Small intestine (tissue), 7 donors: ENCODE data around the gene INF2. TPM values are rescaled to one million over a fixed set of nuclear protein-coding genes. Genes with fewer than 3 reads are reported as not detected.
"Not testable (repeated sequence)": the region's sequence is repeated elsewhere in the genome, so short reads cannot be mapped to it uniquely, and the experiment has no call there.

ENCODE experiments used
- DNase-seq, 2 donors: peaks; one replicate each; pipeline versions ENCODE4 v3.0.0 to v3.0.0-alpha.2; 2013
- FAIRE-seq: peaks from 2 replicates; lab custom pipeline; 2012; peaks lifted over from hg19 to GRCh38; lab: Jason Lieb, UNC
- H3K27ac ChIP-seq, 3 donors: one replicate each; pipeline ENCODE4 v1.5.1; 2013; ENCODE audit warnings: low read length in 2 of 3, mild to moderate bottlenecking in 2 of 3, control low read depth in 1 of 3, inconsistent platforms in 1 of 3, low read depth in 1 of 3, moderate library complexity in 1 of 3
- H3K27me3 ChIP-seq, 3 donors: one replicate each; pipeline ENCODE4 v1.6.1; 2013; ENCODE audit warnings: low read length in 3 of 3, inconsistent platforms in 1 of 3; ENCODE audit not compliant: control insufficient read depth in 3 of 3, insufficient read depth in 3 of 3
- H3K36me3 ChIP-seq, 3 donors: one replicate each; pipeline ENCODE4 v1.6.1; 2013; ENCODE audit warnings: low read length in 3 of 3, inconsistent platforms in 1 of 3, low read depth in 1 of 3, mild to moderate bottlenecking in 1 of 3, moderate library complexity in 1 of 3; ENCODE audit not compliant: control insufficient read depth in 3 of 3, insufficient read depth in 2 of 3
- H3K4me1 ChIP-seq, 3 donors: one replicate each; pipeline ENCODE4 v1.6.1; 2013; ENCODE audit warnings: low read length in 2 of 3, inconsistent platforms in 1 of 3, low read depth in 1 of 3, mild to moderate bottlenecking in 1 of 3, moderate library complexity in 1 of 3; ENCODE audit not compliant: control insufficient read depth in 3 of 3, insufficient read depth in 2 of 3
- H3K4me3 ChIP-seq, 3 donors: one replicate each; pipeline ENCODE4 v1.5.1; 2013; ENCODE audit warnings: low read length in 3 of 3, control low read depth in 1 of 3, inconsistent platforms in 1 of 3, low read depth in 1 of 3, mild to moderate bottlenecking in 1 of 3, moderate library complexity in 1 of 3
- H3K9me3 ChIP-seq, 2 donors: one replicate each; pipeline ENCODE4 v1.6.1; 2013; ENCODE audit warnings: low read depth in 1 of 2, low read length in 1 of 2; ENCODE audit not compliant: control insufficient read depth in 2 of 2, insufficient read depth in 1 of 2
- WGBS, 3 donors: extraction: QIAGEN DNeasy Blood & Tissue Kit; methylation state at CpG; one replicate each; pipeline ENCODE4 v1.1.7; 2013; 5-methylcytosine and 5-hydroxymethylcytosine counted together
- polyA plus RNA-seq, 4 donors: library from polyadenylated mRNA; stranded (reverse) in 3 of 4; unstranded in 1 of 4; fragments of 200-250 nt in 3 of 4; fragments of 120-200 nt in 1 of 4; gene quantifications; one replicate each; pipeline versions ENCODE4 v1.2.1 to v1.2.3, GENCODE V29; 2013
- donor health status: healthy with polysubstance abuse.
- donor health status: control.
- donor health status: control.
- donor health status: Bipolar disorder and iron deficiency.
- donor health status: healthy.

INF2 gene
- polyA plus RNA-seq, 4 donors, result 62.6 to 364 (median 197) TPM

- H3K4me1 ChIP-seq, result peaks cover 14 to 48% (median 14%) of the 10 kb centered on the region in 3 donors
- peaks cover 0 to 20% (median 0%) of the 10 kb centered on the region in 3 donors for H3K36me3 ChIP-seq
- H3K9me3 ChIP-seq, result peaks cover 0 to 4% of the 10 kb centered on the region in 2 donors
- no peak for DNase-seq
- H3K4me3 ChIP-seq, result no peak overlapping the region
- no peaks in the 10 kb centered on the region for H3K27me3 ChIP-seq
- no peak for FAIRE-seq
- no peak overlapping the region for H3K27ac ChIP-seq
- 71 to 85% (median 79%) methylated on average over 12 of the region's 12 CpGs for WGBS, 3 donors
Observed at GRCh38 chr14:104750056-104750752, 60.8 kb downstream of the INF2 start.

GRCh38 chr14:104750753-104751057, 61.3 kb downstream of the INF2 start:
- peaks cover 14 to 53% (median 15%) of the 10 kb centered on the region in 3 donors for H3K4me1 ChIP-seq
- not testable (repeated sequence) for H3K27ac ChIP-seq, DNase-seq, H3K4me3 ChIP-seq, H3K9me3 ChIP-seq, FAIRE-seq, H3K27me3 ChIP-seq
- H3K36me3 ChIP-seq, result peaks cover 0 to 21% (median 0%) of the 10 kb centered on the region in 3 donors
- WGBS, 3 donors, result 84 to 93% (median 88%) methylated on average over 5 of the region's 5 CpGs

DNA sequence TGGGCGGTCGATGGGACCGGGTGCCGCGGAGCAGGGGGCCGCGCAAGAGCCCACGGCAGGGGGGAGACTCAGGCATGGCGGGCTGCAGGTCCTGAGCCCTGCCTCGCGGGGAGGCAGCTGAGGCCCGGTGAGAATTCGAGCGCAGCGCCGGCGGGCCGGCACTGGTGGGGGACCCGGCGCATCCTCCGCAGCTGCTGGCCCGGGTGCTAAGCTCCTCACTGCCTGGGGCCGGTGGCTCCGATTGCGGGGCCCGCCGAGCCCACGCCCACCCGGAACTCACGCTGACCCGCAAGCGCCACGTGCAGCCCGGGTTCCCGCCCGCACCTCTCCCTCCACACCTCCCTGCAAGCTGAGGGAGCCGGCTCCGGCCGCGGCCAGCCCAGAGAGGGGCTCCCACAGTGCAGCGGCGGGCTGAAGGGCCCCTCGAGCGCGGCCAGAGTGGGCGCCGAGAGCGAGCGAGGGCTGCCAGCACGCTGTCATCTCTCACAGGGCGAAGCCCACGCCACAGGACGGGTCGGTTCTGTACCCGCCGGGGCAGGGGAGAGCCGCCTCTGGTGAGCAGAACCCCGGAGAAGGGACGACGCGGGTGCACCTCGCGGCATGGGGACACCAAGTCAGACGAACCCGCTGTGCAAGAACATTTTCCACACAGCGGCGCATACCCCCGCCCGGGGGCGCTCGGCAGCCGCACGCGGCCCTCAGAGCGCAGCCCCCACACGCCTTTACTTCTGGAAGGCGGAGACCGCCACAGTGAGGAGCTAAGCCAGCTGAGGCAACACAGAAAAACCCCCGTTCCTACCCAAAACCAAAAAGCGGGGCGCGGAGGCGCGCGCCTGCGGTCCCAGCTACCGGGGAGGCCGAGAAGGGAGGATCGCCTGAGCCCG, 62.4 kb downstream of the INF2 start:
- no peaks in the 10 kb centered on the region for H3K27me3 ChIP-seq
- peaks cover 0 to 4% of the 10 kb centered on the region in 2 donors for H3K9me3 ChIP-seq
- H3K4me3 ChIP-seq, result peak overlapping the region in 2 of 3 donors; percentile 30 to 37
- H3K27ac ChIP-seq, result peak overlapping the region; percentile 82 to 89 (median 83)
- WGBS, 3 donors, result 77 to 82% (median 80%) methylated on average over 64 to 90 of the region's 90 CpGs
- H3K4me1 ChIP-seq, result peaks cover 14 to 63% (median 15%) of the 10 kb centered on the region in 3 donors
- FAIRE-seq, result no peak
- peaks cover 0 to 28% (median 0%) of the 10 kb centered on the region in 3 donors for H3K36me3 ChIP-seq
- no peak for DNase-seq

DNA sequence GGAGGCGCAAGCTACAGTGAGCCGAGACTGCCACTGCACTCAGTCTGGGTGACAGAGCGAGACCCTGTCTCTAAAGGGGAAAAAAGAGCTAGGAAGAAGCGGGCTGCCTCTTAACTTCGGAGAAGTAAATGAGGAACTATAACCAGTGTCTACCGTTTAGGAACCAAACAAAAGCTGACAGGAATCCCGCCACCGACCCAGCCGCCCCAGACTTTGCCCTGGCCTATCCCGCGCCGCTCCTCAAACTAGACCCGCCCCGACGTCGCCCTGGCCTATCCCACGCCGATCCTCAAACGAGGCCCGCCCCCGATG, 63.0 kb downstream of the INF2 start:
- no peaks in the 10 kb centered on the region for H3K27me3 ChIP-seq
- H3K27ac ChIP-seq, result peak overlapping the region; percentile 82 to 89 (median 83)
- FAIRE-seq (no peak), DNase-seq (no peak)
- peaks cover 0 to 4% of the 10 kb centered on the region in 2 donors for H3K9me3 ChIP-seq
- peak overlapping the region in 2 of 3 donors; percentile 30 to 37 for H3K4me3 ChIP-seq
- H3K4me1 ChIP-seq, result peaks cover 14 to 61% (median 15%) of the 10 kb centered on the region in 3 donors
- WGBS, 3 donors, result 2 to 5% (median 4%) methylated on average over 17 to 21 of the region's 21 CpGs
- peaks cover 0 to 34% (median 0%) of the 10 kb centered on the region in 3 donors for H3K36me3 ChIP-seq

GRCh38 chr14:104752735-104753527, 63.5 kb downstream of the INF2 start, which contains the start of gene SIVA1:
Gene SIVA1, plus strand, starts transcription at chr14:104753147. Its CDS starts 55 bp downstream, at chr14:104753202.
- peak; percentile 19 for FAIRE-seq

DNA sequence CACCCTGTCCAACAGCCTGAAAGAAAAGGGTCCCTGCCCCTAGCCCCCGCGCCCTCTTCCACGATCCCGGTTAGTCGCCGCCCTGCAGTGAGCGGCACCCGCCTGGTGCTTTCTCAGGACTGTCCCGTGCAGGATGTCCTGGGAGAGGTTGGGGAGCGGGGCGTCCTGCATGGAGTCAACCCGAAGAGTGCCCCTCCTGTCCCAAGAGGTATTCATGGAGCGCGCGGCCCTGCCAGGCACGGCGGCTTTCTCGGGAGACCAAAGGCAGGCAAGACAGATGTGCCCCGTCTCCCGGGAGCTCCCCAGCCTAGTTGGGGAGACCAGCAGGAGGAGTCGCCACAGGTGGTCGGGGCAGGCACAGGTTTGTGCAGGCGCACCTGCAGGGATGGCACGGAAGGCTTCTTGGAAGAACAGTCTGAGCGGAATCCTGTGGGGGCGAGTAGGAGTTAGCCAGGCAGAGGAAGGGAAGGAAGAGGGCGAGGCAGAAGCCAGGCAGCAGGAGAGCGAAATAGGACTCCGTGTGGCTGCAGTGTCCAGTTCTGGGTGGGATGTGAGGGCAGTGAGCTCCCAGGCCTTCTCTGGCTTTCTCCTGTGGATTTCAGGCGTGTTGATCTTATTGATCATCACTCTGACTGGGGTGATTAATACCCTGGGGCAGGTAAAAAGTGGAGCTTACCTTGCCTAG, 64.3 kb downstream of the INF2 start:
- H3K36me3 ChIP-seq, result peaks cover 0 to 47% (median 0%) of the 10 kb centered on the region in 3 donors
- H3K9me3 ChIP-seq, result peaks cover 0 to 4% of the 10 kb centered on the region in 2 donors
- 2% methylated on average over 28 to 30 of the region's 30 CpGs for WGBS, 3 donors
- H3K27me3 ChIP-seq, result no peaks in the 10 kb centered on the region
- FAIRE-seq (no peak), DNase-seq (peak in 1 of 2 donors; percentile 27)
- peaks cover 14 to 50% (median 15%) of the 10 kb centered on the region in 3 donors for H3K4me1 ChIP-seq
- peak overlapping the region; percentile 83 to 94 (median 92) for H3K27ac ChIP-seq
- peak overlapping the region; percentile 94 to 96 (median 94) for H3K4me3 ChIP-seq

More at GRCh38 chr14:104752735-104753527, 63.5 kb downstream of the INF2 start, which contains the start of gene SIVA1:
- Histone ChIP-seq H3K27me3 (no peaks in the 10 kb centered on the region), H3K36me3 (peaks cover 0 to 40% (median 0%) of the 10 kb centered on the region in 3 donors), H3K27ac (peak within 1 kb of the TSS; percentile 83 to 94 (median 92)), H3K4me1 (peaks cover 14 to 57% (median 15%) of the 10 kb centered on the region in 3 donors), H3K4me3 (peak within 1 kb of the TSS; percentile 94 to 96 (median 94)), H3K9me3 (peaks cover 0 to 4% of the 10 kb centered on the region in 2 donors)
- WGBS, 3 donors, result 0 to 1% (median 0%) methylated on average over 76 to 95 of the region's 95 CpGs
- peak; percentile 100 for DNase-seq

GRCh38 chr14:104754213-104754851, 64.9 kb downstream of the INF2 start:
- no peak for FAIRE-seq
- H3K9me3 ChIP-seq, result peaks cover 0 to 4% of the 10 kb centered on the region in 2 donors
- H3K36me3 ChIP-seq, result peaks cover 0 to 54% (median 0%) of the 10 kb centered on the region in 3 donors
- H3K27me3 ChIP-seq, result no peaks in the 10 kb centered on the region
- no peak for DNase-seq
- peaks cover 13 to 43% (median 14%) of the 10 kb centered on the region in 3 donors for H3K4me1 ChIP-seq
- WGBS, 3 donors, result 21 to 52% (median 35%) methylated on average over 13 of the region's 13 CpGs
- H3K27ac ChIP-seq, result peak overlapping the region in 1 of 3 donors; percentile 3
- H3K4me3 ChIP-seq, result peak overlapping the region in 2 of 3 donors; percentile 94
